ENCODE measurements around the gene ADAP1.

- peak; percentile 99 to 100 (median 100) for TF ChIP-seq CTCF (IDR thresholded peaks at IDR 0.05)
- TF ChIP-seq EP300 (IDR thresholded peaks at IDR 0.05) = no peak
Measured at GRCh38 chr7:992709-993607, 38.5 kb upstream of the ADAP1 start.
